H1 (cell line): ENCODE results near the gene CADPS. TPM values are rescaled to one million over a fixed set of nuclear protein-coding genes. Genes with fewer than 3 reads are reported as not detected.

Source experiments
- CTCF ChIA-PET: fragments of 300-600 bp; sonication (Branson Sonifier 250); formaldehyde crosslinking; loops from one replicate; lab custom pipeline; 2021; ENCODE audit not compliant: partially characterized antibody; lab: Charles Lee
- POLR2A ChIA-PET: fragments of 300-600 bp; sonication (Branson Sonifier 250); formaldehyde crosslinking; loops from one replicate; lab custom pipeline; 2021; ENCODE audit warnings: inconsistent platforms; ENCODE audit not compliant: partially characterized antibody; lab: Charles Lee
- DNase-seq, 2 experiments: peaks; one replicate each; pipeline versions ENCODE4 v3.0.0 to v3.0.0-alpha.2; 2010 to 2022; ENCODE audit warnings: low spot score in 2 of 2, low read depth in 1 of 2, mixed read lengths in 1 of 2
- FAIRE-seq: peaks from 2 replicates; lab custom pipeline; 2011; peaks lifted over from hg19 to GRCh38; lab: Jason Lieb, UNC
- H2AFZ ChIP-seq: 2 replicates; pipeline ENCODE4 v1.8.1; 2012; ENCODE audit warnings: low read length, inconsistent platforms
- H2AK5ac ChIP-seq: 2 replicates; pipeline ENCODE4 v1.6.1; 2013; ENCODE audit warnings: low read depth, low read length
- H2BK120ac ChIP-seq: replicated peaks from 2 replicates; pipeline ENCODE3; 2013; ENCODE audit warnings: low read depth, low read length, inconsistent platforms
- H2BK12ac ChIP-seq: 2 replicates; pipeline ENCODE4 v1.6.1; 2013; ENCODE audit warnings: low read depth, low read length
- H2BK15ac ChIP-seq: 2 replicates; pipeline ENCODE4 v1.6.1; 2013; ENCODE audit warnings: low read length
- H2BK20ac ChIP-seq: 2 replicates; pipeline ENCODE4 v1.6.1; 2013; ENCODE audit warnings: low read length
- H2BK5ac ChIP-seq: 2 replicates; pipeline ENCODE4 v1.6.1; 2013; ENCODE audit warnings: low read depth, low read length
- H3K14ac ChIP-seq: 2 replicates; pipeline ENCODE4 v1.6.1; 2013; ENCODE audit warnings: inconsistent platforms; ENCODE audit not compliant: insufficient read length
- H3K18ac ChIP-seq: 2 replicates; pipeline ENCODE4 v1.6.1; 2013; ENCODE audit warnings: low read length; ENCODE audit errors: extremely low read depth
- H3K23ac ChIP-seq: 2 replicates; pipeline ENCODE4 v1.6.1; 2013; ENCODE audit warnings: inconsistent platforms; ENCODE audit not compliant: insufficient read length
- H3K23me2 ChIP-seq: 2 replicates; pipeline ENCODE4 v1.6.1; 2013; ENCODE audit warnings: low read depth, low read length
- H3K27ac ChIP-seq: 2 replicates; pipeline ENCODE4 v1.6.1; 2011; ENCODE audit warnings: low read depth, low read length, inconsistent platforms
- H3K27me3 ChIP-seq, 4 experiments: replicated peaks in 1 of 4; 1 replicate in 1 of 4; 2 replicates in 3 of 4; pipeline versions ENCODE4 v1.6.1 to v1.8.1; 2011 to 2013; ENCODE audit warnings: low read length in 3 of 4, mild to moderate bottlenecking in 3 of 4, inconsistent platforms in 2 of 4, mixed read lengths in 2 of 4, moderate library complexity in 1 of 4; ENCODE audit not compliant: control insufficient read depth in 3 of 4, insufficient read depth in 3 of 4; ENCODE audit errors: extremely low read depth in 1 of 4
- H3K36me3 ChIP-seq, 4 experiments: 2 replicates each; pipeline versions ENCODE4 v1.6.1 to v1.8.1; 2011 to 2013; ENCODE audit warnings: mild to moderate bottlenecking in 4 of 4, low read length in 3 of 4, moderate library complexity in 2 of 4, control low read depth in 1 of 4, inconsistent platforms in 1 of 4; ENCODE audit not compliant: insufficient read depth in 4 of 4, control insufficient read depth in 2 of 4
- H3K4ac ChIP-seq: replicated peaks from 2 replicates; pipeline ENCODE3; 2013; ENCODE audit warnings: low read length, low read depth, mixed read lengths, inconsistent platforms; ENCODE audit not compliant: insufficient read length
- H3K4me1 ChIP-seq, 4 experiments: replicated peaks in 1 of 4; 1 replicate in 1 of 4; 2 replicates in 3 of 4; pipeline versions ENCODE4 v1.6.1 to v1.8.1; 2011 to 2013; ENCODE audit warnings: low read length in 3 of 4, inconsistent platforms in 2 of 4, mixed read lengths in 1 of 4; ENCODE audit not compliant: insufficient read depth in 4 of 4, control insufficient read depth in 3 of 4
- H3K4me2 ChIP-seq, 2 experiments: 2 replicates each; pipeline versions ENCODE4 v1.6.1 to v1.8.1; 2011 to 2013; ENCODE audit warnings: low read depth in 2 of 2, low read length in 2 of 2, control low read depth in 1 of 2, inconsistent platforms in 1 of 2, mild to moderate bottlenecking in 1 of 2; ENCODE audit not compliant: insufficient read depth in 1 of 2
- H3K4me3 ChIP-seq, 4 experiments: fragments of 200-600, 300-600 bp in 1 of 4; sonication (generic), shearing (Covaris generic), sonication (Bioruptor Twin) in 1 of 4; 2 replicates each; pipeline versions ENCODE4 v1.5.1 to v1.8.1; 2011 to 2016; ENCODE audit warnings: low read length in 4 of 4, low read depth in 3 of 4, control low read depth in 2 of 4, inconsistent platforms in 2 of 4, mild to moderate bottlenecking in 2 of 4, mixed read lengths in 1 of 4, moderate library complexity in 1 of 4; ENCODE audit not compliant: insufficient read depth in 2 of 4; ENCODE audit errors: extremely low read depth in 1 of 4
- H3K56ac ChIP-seq: replicated peaks from 2 replicates; pipeline ENCODE3; 2013; ENCODE audit warnings: low read depth, mild to moderate bottlenecking, mixed read lengths, low read length, inconsistent platforms; ENCODE audit not compliant: insufficient read length
- H3K79me1 ChIP-seq: 2 replicates; pipeline ENCODE4 v1.6.1; 2013; ENCODE audit warnings: low read depth, low read length, control low read depth
- H3K79me2 ChIP-seq, 2 experiments: 2 replicates each; pipeline versions ENCODE4 v1.6.1 to v1.8.1; 2012 to 2013; ENCODE audit warnings: low read length in 2 of 2, mild to moderate bottlenecking in 2 of 2, inconsistent platforms in 1 of 2; ENCODE audit not compliant: insufficient read depth in 2 of 2, control insufficient read depth in 1 of 2
- H3K9ac ChIP-seq, 4 experiments: replicated peaks in 1 of 4; 1 replicate in 1 of 4; 2 replicates in 3 of 4; pipeline versions ENCODE4 v1.6.1 to v1.8.1; 2011 to 2013; ENCODE audit warnings: low read depth in 3 of 4, low read length in 3 of 4, control low read depth in 2 of 4, mild to moderate bottlenecking in 2 of 4, moderate library complexity in 2 of 4, inconsistent platforms in 1 of 4; ENCODE audit errors: extremely low read depth in 1 of 4
- H3K9me3 ChIP-seq, 2 experiments: 2 replicates each; pipeline versions ENCODE4 v1.6.1 to v1.8.1; 2012 to 2013; ENCODE audit warnings: mild to moderate bottlenecking in 2 of 2, moderate library complexity in 2 of 2, control low read depth in 1 of 2, inconsistent platforms in 1 of 2, low read depth in 1 of 2, low read length in 1 of 2, mixed read lengths in 1 of 2; ENCODE audit not compliant: insufficient read depth in 2 of 2
- H4K20me1 ChIP-seq, 2 experiments: replicated peaks in 1 of 2; 2 replicates each; pipeline versions ENCODE3 to v1.8.1; 2011 to 2013; ENCODE audit warnings: inconsistent platforms in 2 of 2, low read length in 2 of 2, mild to moderate bottlenecking in 1 of 2; ENCODE audit not compliant: insufficient read depth in 2 of 2, control insufficient read depth in 1 of 2
- H4K5ac ChIP-seq: 2 replicates; pipeline ENCODE4 v1.6.1; 2013; ENCODE audit warnings: low read length, low read depth, mixed read lengths, inconsistent platforms; ENCODE audit not compliant: insufficient read length
- H4K8ac ChIP-seq: 2 replicates; pipeline ENCODE4 v1.8.0; 2013; ENCODE audit warnings: mild to moderate bottlenecking, moderate library complexity, low read length, inconsistent platforms; ENCODE audit not compliant: insufficient read depth; ENCODE audit errors: extremely low read depth
- H4K91ac ChIP-seq: replicated peaks from 2 replicates; pipeline ENCODE3; 2013; ENCODE audit warnings: low read length, mixed read lengths, inconsistent platforms; ENCODE audit not compliant: insufficient read length
- CEBPB ChIP-seq: IDR thresholded peaks from 2 replicates; pipeline ENCODE4 v1.6.1; 2012; ENCODE audit warnings: low read depth, low read length
- EZH2 ChIP-seq: fragments of 200-600 bp; sonication (generic); IDR thresholded peaks from 2 replicates; pipeline ENCODE4 v1.7.1; 2012; ENCODE audit warnings: low read depth, mild to moderate bottlenecking, moderate library complexity, low read length, inconsistent platforms; ENCODE audit not compliant: severe bottlenecking
- FOSL1 ChIP-seq: IDR thresholded peaks from 2 replicates; pipeline ENCODE4 v1.6.1; 2011; ENCODE audit warnings: mild to moderate bottlenecking, low read depth, low read length, moderate library complexity; ENCODE audit not compliant: insufficient read depth
- KDM1A ChIP-seq: fragments of 200-600, 300-600 bp; sonication (generic); IDR thresholded peaks from 2 replicates; pipeline ENCODE4 v1.7.1; 2016; ENCODE audit warnings: mild to moderate bottlenecking, low read length, borderline replicate concordance
- PHF8 ChIP-seq: fragments of 200-600 bp; sonication (generic); conservative IDR thresholded peaks from 2 replicates; pipeline ENCODE4 v1.7.1; 2012; ENCODE audit warnings: low read depth, mild to moderate bottlenecking, inconsistent platforms, low read length, moderate library complexity
- POU5F1 ChIP-seq: IDR thresholded peaks from 2 replicates; pipeline ENCODE4 v1.6.1; 2011; ENCODE audit warnings: low read depth, mild to moderate bottlenecking, low read length, moderate library complexity
- RNF2 ChIP-seq: fragments of 200-900, 300-1000 bp; sonication (generic); IDR thresholded peaks from 2 replicates; pipeline ENCODE4 v1.7.1; 2016; ENCODE audit warnings: borderline replicate concordance, low read depth, mild to moderate bottlenecking, antibody characterized with exemption, low read length; ENCODE audit not compliant: poor library complexity, severe bottlenecking; ENCODE audit errors: missing control alignments
- SP2 ChIP-seq: IDR thresholded peaks from 2 replicates; pipeline ENCODE4 v1.6.1; 2012; ENCODE audit warnings: mild to moderate bottlenecking, low read length, inconsistent platforms
- SP4 ChIP-seq: IDR thresholded peaks from 2 replicates; pipeline ENCODE4 v1.6.1; 2012; ENCODE audit warnings: low read length, inconsistent platforms
- SRF ChIP-seq: IDR thresholded peaks from 2 replicates; pipeline ENCODE4 v1.6.1; 2011; ENCODE audit warnings: mild to moderate bottlenecking, low read depth, low read length, moderate library complexity
- YY1 ChIP-seq: IDR thresholded peaks from 2 replicates; pipeline ENCODE4 v1.6.1; 2011; ENCODE audit warnings: low read depth, mild to moderate bottlenecking, low read length
- ZNF274 ChIP-seq: IDR thresholded peaks from 2 replicates; pipeline ENCODE4 v1.7.0; 2012; ENCODE audit warnings: low read length, borderline replicate concordance; ENCODE audit errors: extremely low read depth
- WGBS, 2 experiments: shearing (Covaris generic) in 1 of 2; methylation state at CpG; one replicate each; pipeline versions ENCODE4 v1.1.6 to v1.1.7; 2013 to 2015; ENCODE audit warnings: low lambda C conversion rate in 2 of 2, mixed read lengths in 2 of 2, inconsistent platforms in 1 of 2, low coverage in 1 of 2, missing lambda C conversion rate in 1 of 2; ENCODE audit not compliant: insufficient replicate concordance in 2 of 2, insufficient coverage in 1 of 2, insufficient read length in 1 of 2; ENCODE audit errors: extremely low coverage in 1 of 2, missing lambda C conversion rate in 1 of 2; 5-methylcytosine and 5-hydroxymethylcytosine counted together
- polyA plus RNA-seq, 7 experiments: library from polyadenylated mRNA; depleted of rRNA in 3 of 7; stranded (reverse) in 5 of 7; unstranded in 2 of 7; fragments of >200 nt in 5 of 7; fragments of 200-250 nt in 2 of 7; gene quantifications; 1 replicate in 5 of 7; 2 replicates in 1 of 7; 4 replicates in 1 of 7; pipeline versions ENCODE4 v1.2.1 to v1.2.3, GENCODE V29; 2011 to 2013; ENCODE audit warnings: missing spikeins in 2 of 7, mixed read lengths in 2 of 7
- total RNA-seq: library from RNA; stranded (reverse); fragmentation: NEBNext Ultra II Directional; extraction: Animal tissue kit (Norgen Biotek cat#: 25700); gene quantifications from 2 replicates; pipeline ENCODE4 v1.2.1, GENCODE V29; 2021
- TF ChIP-seq, protein P1 (sequence below): IDR thresholded peaks from 2 replicates; pipeline ENCODE4 v1.6.1; 2012; ENCODE audit warnings: inconsistent platforms

Gene CADPS
- total and polyA plus RNA-seq, 2 of the 8 experiments (the other 6 are each of a cell fraction or from before 2014, with no cell fraction given) = 7.1 to 10.2 TPM

DNA sequence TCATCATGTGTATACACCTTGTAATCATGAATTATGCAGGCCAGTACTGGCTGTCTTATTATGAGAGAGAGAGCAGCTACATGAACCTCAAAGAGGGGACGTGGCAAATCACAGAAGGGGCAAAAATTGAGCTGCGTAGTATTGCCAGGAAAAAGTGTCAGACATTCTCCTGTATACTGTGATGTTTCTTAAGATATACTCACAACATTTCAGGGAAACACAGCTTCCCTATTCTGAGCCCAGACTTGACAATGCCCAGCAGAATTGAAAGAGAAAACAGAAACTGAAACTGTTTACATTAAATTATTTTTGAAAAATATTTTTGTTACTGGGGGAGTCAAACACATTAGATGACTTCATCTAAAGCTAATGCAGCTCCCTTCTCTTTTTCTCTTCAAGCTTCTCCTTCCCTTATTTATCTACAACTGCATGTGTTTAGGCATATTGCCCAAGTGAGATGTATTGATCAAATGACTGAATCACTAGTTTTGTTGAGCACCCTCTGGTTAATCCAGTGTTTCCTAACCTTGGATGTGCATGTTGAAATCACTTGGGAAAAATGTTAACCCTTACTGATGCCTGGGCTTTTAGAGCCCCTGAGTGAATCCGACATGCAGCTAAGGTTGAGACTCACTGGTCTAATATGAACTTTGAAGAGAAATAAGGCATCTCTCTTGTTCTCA is 39.5 kb downstream of the CADPS start:
- no peak overlapping the region for H3K27ac ChIP-seq
- no peak overlapping the region for H2BK5ac ChIP-seq
- H2AFZ ChIP-seq = no peak overlapping the region
- ChIA-PET POLR2A (no interaction called here), CTCF (interaction anchor here (0.6 to 9.2 kb wide), 14 partner anchors 34 to 415 kb away, joined by 3 to 76 read pairs (median 3); no protein-coding TSS in a partner anchor)
- H3K18ac ChIP-seq = no peak overlapping the region
- no peak overlapping the region for H3K4me3 ChIP-seq
- FAIRE-seq = no peak
- no peaks in the 10 kb centered on the region; the same call in 1 of the 2 replicates for H3K79me1 ChIP-seq
- H2BK15ac ChIP-seq = no peak overlapping the region
- no peak overlapping the region for H3K4ac ChIP-seq
- no peaks in the 10 kb centered on the region for H3K27me3 ChIP-seq
- 90% methylated on average over 3 of the region's 3 CpGs; no CpG with 5 or more reads in 1 of the 2 experiments for WGBS, 2 experiments
- H3K23ac ChIP-seq = no peak overlapping the region
- H3K4me2 ChIP-seq = no peak overlapping the region
- no peaks in the 10 kb centered on the region for H3K23me2 ChIP-seq
- H3K9ac ChIP-seq = no peak overlapping the region
- no peak overlapping the region for H2AK5ac ChIP-seq
- no peak overlapping the region for H2BK120ac ChIP-seq
- no peak overlapping the region for H3K14ac ChIP-seq
- H2BK20ac ChIP-seq = no peak overlapping the region
- no peaks in the 10 kb centered on the region for H3K4me1 ChIP-seq
- no peaks in the 10 kb centered on the region for H3K9me3 ChIP-seq
- no peaks in the 10 kb centered on the region for H3K36me3 ChIP-seq
- no peak overlapping the region for H4K8ac ChIP-seq
- H4K5ac ChIP-seq = no peak overlapping the region
- H4K20me1 ChIP-seq = no peaks in the 10 kb centered on the region
- H2BK12ac ChIP-seq = no peak overlapping the region
- DNase-seq = no peak
- H3K79me2 ChIP-seq = no peaks in the 10 kb centered on the region
- no peak overlapping the region for H4K91ac ChIP-seq
- H3K56ac ChIP-seq = no peak overlapping the region
- TF ChIP-seq YY1 (no peak), POU5F1 (no peak), FOSL1 (no peak), SP2 (no peak), ZNF274 (no peak), PHF8 (no peak), EZH2 (no peak), SRF (no peak), CEBPB (no peak), RNF2 (no peak), SP4 (no peak), KDM1A (no peak)
- TF ChIP-seq, protein P1, sequence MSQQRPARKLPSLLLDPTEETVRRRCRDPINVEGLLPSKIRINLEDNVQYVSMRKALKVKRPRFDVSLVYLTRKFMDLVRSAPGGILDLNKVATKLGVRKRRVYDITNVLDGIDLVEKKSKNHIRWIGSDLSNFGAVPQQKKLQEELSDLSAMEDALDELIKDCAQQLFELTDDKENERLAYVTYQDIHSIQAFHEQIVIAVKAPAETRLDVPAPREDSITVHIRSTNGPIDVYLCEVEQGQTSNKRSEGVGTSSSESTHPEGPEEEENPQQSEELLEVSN = no peak
